Activated T-cell treated with anti-CD3 and anti-CD28 coated beads for 48 hours (primary cell): ENCODE data around the gene ACD.

Experiments
- DNase-seq: peaks from one replicate; pipeline ENCODE4 v3.0.0-alpha.2; 2020; ENCODE audit warnings: low read depth

ACD gene

DNA sequence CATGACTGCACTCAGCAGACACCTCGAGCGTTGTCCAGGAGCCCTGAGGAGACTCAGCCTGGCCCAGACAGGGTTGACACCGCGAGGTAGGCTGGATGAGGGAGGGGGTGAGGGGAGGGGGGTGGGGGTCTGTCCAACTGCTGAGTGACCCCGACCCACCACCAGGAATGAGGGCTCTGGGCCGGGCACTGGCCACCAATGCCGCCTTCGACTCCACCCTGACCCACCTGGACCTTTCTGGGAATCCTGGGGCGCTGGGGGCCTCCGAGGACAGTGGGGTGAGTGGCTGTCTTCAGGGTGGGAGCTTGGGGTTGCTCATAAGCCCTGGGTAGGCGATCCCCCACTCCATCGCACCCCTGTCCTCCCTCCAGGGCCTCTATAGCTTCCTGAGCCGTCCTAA lies 12.4 kb downstream of the ACD start:
- no peak for DNase-seq

DNA sequence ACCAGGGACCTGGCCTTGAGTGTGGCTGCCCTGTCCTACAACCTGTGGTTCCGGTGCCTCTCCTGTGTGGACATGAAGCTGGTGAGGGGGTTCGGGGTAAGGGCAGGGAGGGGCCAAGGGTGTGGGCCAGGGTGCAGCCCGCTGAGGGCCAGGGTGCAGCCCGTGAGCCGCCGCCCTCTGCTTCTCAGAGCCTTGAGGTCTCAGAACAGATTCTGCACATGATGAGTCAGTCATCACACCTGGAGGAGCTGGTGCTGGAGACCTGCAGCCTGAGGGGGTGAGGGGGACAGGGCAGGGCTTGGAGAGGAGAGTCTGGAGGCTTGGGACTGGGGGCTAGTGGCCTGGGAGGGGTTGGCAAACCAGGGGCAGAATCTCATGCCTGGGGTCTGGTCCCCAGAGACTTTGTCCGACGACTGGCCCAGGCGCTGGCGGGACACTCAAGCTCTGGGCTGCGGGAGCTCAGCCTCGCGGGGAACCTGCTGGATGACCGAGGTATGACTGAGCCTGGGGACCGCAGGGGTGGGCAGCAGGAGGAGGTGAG lies 12.9 kb downstream of the ACD start:
- DNase-seq = no peak

DNA sequence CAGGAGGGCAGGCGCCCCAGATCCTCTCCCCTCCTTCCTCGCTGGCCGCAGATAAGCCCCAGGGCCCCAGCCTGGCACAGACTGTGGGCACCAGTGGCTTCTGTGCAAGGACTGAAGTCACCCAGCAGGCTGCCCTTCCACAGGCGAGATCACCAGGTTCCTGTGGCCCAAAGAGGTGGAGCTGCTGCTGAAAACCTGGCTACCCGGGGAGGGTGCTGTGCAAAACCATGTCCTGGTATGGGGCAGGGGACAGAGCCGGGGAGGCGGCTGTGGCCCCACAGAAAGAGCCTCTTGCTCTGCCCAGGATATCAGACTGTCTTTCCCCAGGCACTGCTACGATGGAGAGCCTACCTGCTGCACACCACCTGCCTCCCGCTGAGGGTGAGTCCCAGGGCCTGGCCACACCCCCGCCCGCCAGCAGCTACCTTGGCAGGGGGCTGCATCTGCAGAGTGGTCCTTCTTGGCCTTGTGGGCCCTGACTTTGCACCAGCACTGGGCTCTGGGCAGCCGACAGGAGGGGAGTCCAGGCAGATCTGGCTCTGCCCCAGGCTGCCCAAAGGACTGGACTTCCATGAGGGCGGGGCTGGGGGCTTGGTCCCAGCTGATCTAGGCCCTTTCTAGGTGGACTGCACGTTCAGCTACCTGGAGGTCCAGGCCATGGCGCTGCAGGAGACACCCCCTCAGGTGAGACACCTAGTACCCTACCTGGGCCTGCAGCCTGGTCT lies 14.5 kb downstream of the ACD start:
- DNase-seq = no peak

DNA sequence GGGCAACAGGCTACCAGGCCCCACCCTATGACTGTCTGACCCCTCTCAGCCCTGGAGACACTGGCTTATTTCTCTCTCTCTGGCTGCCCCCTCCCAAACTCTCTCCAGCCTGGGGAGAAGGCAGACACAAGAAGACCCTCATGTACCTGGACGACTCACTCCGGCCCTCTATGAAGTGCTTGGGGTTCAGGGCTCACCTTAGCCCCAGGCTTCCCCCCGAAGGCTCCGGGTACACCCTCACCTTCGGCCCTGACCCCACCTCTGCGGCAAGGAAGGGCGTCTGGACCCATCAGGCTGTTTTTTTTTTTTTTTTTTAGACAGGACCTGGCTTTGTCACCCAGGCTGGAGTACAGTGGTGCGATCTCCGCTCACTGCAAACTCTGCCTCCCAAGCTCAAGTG lies 16.0 kb downstream of the ACD start:
- no peak for DNase-seq

DNA sequence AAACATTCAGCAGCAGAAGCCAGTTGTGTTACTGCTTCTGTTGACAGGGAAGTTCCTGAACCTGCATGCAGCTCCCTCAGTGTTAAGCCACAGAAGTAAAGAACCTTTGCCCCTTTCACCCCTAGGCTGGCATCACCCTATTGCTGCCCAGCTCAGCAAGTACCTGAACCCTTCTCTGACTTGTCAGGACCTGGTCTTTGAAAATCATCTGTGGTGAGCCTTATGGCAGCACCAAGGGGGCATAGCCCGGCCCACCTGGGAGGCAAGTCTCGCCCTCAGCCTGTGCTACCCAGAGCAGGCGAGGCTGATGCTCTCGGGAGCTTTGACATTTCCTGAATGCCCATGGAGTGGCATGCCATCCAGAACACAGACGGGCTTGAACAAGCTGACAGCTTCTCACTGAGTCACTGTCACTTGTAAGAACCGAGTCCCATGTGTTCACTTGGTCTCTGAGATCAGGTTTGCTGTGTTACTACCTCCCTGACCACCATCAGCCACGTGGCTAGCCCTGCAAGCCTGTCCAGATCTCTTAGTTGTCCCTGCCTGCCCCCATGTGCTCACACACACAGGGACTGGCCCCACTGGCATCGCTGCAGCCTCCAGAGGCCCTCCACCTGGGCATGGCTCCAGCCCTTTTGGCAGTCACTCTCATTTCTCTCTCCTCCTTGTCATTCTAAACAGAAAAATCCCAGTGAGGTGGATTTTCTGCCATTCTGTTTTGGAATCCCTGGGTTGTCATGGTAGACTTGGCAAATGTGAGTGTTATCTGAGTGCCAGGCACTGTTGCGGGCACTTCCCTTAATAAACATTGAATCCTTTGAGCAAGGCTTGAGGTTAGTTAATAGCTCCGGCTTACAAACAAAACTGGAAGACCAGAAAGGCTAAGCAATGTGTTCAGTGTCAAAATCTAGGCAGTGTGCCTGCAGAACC lies 18.0 kb downstream of the ACD start:
- no peak for DNase-seq

DNA sequence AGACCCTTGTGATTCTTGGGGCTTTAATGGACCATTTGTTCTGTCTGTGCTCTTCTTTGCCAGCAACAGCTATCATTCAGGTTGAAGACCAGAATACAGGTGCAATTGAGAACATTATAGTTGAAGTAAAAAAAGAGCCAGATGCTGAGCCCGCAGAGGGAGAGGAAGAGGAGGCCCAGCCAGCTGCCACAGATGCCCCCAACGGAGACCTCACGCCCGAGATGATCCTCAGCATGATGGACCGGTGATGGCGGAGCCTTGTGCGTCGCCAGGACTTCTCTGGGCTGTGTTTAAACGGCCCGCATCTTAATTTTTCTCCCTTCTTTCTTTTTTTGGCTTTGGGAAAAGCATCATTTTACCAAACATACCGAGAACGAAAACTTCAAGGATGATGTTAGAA lies 22.4 kb downstream of the ACD start:
- DNase-seq = no peak

DNA sequence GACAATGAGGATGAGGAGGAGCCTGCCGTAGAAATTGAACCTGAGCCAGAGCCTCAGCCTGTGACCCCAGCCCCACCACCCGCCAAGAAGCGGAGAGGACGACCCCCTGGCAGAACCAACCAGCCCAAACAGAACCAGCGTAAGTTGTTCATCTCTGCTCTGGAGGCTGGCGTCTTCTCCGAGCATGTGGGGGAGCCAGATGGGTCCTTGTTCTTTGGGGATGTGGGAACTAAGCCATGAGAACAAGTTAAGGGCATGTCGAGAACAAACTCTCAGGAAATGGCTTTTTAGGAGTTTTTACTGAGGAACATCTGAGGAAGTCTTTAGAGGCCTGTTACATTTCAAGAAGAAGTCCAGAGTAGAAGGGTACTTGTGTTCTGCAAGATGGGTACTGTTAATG lies 23.3 kb downstream of the ACD start:
- DNase-seq = no peak

DNA sequence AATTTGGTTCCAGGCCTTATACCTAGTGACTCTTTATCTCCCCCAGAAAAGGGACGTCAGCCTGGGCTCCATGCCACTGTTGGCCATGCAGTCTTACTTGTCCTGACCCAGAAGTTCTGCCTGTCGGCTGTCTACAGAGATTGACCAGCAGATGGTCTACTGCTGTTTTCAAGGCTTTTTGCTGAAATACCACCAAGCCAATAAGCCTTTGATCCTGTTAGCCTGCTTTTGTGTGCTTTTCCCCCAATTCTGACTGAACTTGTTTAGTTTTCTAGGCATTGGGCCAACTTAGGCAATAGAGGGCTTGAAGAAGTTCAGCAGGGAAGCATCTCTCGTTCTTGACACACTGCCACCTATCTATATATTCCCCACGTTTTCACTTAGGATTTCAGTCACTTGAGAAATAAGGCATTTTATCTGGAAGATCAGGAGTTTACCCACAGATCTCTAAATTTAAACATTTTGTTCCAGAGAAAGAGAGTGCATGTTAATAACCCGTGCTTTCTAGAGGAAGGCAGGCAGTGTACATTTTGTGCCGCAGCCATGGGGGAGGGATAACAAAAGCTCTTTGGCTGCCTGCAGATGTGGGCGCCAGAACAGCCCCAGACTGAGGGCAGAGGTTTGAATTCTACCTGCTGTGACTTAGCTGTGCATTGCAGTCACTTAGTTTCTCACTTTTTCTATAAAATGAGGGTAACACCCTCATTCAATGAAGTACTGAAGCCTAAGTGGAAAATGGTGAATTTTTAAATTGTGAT lies 27.5 kb downstream of the ACD start:
- DNase-seq = no peak

DNA sequence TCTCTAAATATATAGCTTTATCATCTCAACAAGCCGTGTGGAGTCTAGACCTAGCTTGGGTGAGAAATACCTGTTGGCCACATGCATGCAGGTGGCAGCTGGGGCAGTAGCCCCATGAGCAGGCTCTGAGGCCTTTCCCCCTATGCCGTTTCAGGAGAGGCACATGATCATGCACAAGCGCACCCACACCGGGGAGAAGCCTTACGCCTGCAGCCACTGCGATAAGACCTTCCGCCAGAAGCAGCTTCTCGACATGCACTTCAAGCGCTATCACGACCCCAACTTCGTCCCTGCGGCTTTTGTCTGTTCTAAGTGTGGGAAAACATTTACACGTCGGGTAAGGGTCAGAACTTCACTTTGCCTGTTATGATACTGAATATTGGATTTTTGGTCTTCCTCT lies 31.8 kb downstream of the ACD start:
- no peak for DNase-seq

DNA sequence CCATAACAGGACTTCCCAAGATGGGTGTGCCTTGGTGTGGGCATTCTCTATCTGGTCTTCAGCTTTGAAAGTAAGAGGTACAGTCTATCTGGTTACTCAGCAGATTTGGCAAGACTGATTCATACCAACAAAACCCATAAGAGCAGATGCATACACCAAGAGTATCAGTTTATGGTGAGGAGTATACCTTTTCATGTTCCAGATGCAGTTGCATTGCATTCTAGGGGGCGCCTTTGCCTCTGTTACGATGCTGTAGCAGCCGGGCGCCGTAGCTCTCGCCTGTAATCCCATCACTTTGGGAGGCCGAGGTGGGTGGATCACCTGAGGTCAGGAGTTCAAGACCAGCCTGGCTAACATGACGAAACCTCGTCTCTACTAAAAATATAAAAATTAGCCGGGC lies 46.3 kb downstream of the ACD start:
- peak; percentile 3 for DNase-seq

DNA sequence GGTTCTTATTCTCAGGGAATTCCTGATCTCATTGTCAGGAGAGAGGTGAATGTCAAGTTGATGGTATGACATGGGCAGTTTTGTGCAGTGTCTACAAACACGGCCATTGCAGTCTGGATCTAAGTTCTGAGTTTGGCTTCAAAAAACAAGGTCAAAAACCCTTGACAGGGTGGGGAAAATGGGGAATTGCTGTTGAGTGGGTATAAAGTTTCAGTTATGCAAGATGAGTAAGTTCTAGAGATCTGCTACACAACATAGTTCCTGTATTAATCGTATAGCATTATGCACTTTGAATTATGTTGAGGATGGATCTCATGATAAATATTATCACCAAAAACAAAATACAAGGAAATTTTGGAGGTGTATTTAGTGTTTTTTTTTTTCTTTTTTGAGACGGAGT lies 51.7 kb downstream of the ACD start:
- no peak for DNase-seq
